SK-N-MC (cell line): ENCODE data around the gene ANO3.

Source experiments
- EZH2 ChIP-seq: fragments of 200-600 bp; sonication (generic); IDR thresholded peaks from one replicate; pipeline ENCODE4 v1.6.1; 2017; ENCODE audit warnings: antibody characterized with exemption
- FOXP2 ChIP-seq: optimal IDR thresholded peaks from 2 replicates; pipeline ENCODE3; 2011; ENCODE audit warnings: mild to moderate bottlenecking, moderate library complexity; ENCODE audit not compliant: insufficient read depth; ENCODE audit errors: extremely low read length, control extremely low read depth
- POLR2AphosphoS5 ChIP-seq: IDR thresholded peaks from 2 replicates; pipeline ENCODE4 v1.6.1; 2012; ENCODE audit warnings: mild to moderate bottlenecking, low read depth, low read length, borderline replicate concordance

DNA sequence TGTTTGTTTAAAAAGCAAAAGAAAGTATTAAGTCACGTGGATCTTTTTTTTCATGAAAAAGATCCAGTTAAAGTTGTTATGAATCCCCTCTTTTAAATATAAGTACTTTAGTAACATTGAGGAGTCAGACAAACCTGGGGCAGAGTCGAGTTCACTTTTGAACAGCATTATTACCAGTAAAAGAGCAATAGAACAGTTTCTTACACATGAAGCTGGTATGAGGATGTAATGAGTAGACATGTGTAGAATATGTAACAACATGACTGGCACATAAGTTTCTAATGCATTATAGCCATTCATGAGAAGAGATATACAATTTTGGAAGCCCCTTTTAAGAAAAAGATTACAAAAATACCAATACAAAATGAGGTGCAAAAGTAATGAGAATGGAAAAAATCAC, 247.8 kb downstream of the ANO3 start:
- TF ChIP-seq EZH2 = no peak
- TF ChIP-seq POLR2AphosphoS5 = no peak
- TF ChIP-seq FOXP2 = no peak
